HG02870 (cell line): ENCODE data around the gene CPZ.
"Not testable (repeated sequence)": the region's sequence is repeated elsewhere in the genome, so short reads cannot be mapped to it uniquely, and the experiment has no call there.

Experiments
- ATAC-seq: cut with Tn5 transposase; IDR thresholded peaks from one replicate; pipeline ENCODE4 v1.9.1; 2021; ENCODE audit warnings: mild to moderate bottlenecking, moderate library complexity; ENCODE audit not compliant: unreplicated experiment

CPZ gene

DNA sequence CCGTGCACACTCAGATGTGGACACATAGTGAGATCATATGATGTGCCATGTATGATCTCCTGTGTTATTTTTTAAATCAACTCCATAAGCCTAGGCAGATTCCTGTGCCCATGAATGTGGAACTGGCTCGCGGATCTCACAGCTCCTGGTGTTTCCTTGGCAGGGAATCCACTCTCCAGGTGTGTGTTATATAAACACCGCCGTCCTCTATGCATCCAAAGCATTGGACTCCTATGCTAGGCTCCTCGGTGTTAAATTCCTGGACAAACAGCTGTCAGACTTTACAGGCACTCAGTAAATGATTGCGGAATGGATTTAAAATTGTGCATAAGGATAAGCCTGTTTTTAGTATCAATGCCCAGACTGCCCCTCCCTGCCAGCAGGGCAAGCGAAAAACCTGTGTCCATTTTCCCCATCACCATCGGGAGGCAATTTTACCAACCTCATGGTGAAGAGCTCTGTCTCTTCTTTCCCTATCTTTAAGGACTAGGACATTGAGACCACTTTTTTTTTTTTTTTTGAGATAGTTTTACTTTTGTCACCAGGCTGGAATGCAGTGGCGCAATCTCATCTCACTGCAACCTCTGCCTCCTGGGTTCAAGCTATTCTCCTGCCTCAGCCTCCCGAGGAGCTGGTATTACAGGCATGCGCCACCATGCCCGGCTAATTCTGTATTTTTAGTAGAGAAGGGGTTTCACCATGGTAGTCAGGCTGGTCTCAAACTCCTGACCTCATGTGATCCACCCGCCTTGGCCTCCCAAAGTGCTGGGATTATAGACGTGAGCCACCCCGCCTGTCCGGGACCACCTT, 36.0 kb upstream of the CPZ start:
- ATAC-seq, result no peak

- ATAC-seq, result no peak
Observed at GRCh38 chr4:8557151-8558076, 35.2 kb upstream of the CPZ start.

DNA sequence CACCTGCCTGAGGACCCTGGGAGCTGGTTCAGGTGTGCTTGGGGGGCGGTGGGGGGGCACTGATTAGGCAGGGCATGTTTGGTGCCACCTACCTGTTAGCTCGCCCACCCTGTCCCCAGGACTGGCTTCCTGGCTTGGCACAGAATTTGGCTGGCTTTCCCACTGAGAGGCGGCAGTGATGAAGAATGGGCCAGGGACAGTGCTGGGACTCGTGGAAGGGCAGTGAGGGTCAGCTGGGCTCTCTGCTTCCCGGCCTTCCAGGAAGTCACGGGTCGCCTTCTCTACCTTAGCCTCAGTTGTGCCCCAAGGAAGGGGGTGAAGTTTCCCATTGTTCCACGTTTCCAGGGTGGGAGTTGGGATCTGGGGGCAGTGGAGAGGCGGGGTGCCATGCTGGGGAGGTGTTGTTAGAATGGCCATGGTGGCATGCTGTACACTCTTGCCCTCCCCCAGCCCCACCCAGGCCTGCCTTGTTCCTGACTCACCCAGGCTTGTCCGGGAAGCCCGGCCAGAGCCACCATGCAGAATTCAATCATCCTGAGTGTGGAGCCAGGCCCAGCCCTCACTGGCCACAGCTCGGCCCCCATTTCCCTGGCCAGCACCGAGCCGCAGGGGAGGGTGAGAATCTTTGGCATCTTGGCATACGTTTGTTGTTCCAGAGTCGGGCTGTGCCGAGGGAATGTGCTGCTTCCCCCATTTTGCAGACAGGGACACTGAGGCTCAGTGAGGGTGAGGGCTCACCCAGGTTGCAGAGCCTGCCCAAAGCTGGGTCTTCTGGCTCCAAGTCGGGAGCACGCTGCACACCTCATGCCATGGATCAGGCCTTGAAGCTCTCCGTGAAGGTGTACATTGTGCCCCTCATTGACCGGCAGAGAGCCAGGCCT, 34.2 kb upstream of the CPZ start:
- ATAC-seq, result no peak

DNA sequence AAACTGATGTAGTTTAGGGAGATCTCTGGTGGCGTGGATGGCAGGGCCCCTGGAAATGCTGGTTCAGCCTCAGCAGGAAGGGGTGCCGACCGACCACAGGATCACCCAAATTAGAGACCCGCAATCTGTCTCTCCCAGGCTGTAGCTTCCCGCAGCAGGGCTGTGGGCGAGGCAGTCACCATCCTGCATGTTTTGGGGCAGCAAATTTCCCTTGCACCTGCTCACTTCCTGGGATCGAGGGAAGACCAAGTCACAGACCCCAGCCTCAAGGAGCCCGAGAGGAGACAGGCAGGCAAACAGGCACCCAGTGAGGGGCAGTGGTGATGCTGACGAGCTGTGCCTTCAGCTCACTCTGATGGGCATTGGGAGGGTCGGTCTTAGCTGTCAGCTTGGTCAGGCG, 33.6 kb upstream of the CPZ start:
- no peak for ATAC-seq

GRCh38 chr4:8559524-8560264, 32.9 kb upstream of the CPZ start:
- no peak for ATAC-seq

GRCh38 chr4:8560265-8561047, 32.1 kb upstream of the CPZ start:
- ATAC-seq, result no peak

GRCh38 chr4:8564595-8564994, 28.0 kb upstream of the CPZ start:
- ATAC-seq, result no peak

DNA sequence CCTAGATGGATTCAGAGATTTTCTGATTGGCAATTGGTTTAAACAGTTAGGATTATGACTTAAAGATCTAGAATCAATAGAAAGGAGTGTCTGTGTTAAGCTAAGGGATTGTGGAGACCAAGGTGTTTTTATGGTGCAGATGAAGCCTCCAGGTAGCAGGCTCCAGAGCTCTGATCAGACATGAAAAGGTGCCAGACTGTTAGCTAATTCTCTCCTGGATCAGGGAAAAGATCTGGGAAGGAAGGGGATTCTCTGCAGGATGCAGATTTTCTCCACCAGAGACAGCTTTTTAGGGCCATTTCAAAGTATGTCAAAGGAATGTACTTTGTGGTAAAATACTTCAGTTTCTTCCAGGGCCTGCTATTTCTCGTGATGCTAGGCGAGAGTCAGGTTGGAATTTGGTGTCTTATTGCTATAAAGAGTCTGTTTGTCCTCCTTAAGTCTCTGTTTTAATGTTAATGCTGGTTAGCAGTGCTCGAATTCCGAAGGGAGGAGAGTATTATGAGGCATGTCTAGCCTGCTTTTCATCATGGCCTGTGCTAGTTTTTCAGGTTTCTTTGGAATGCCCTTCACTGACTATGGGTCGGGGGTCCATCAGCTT, 24.4 kb upstream of the CPZ start:
- ATAC-seq, result no peak

DNA sequence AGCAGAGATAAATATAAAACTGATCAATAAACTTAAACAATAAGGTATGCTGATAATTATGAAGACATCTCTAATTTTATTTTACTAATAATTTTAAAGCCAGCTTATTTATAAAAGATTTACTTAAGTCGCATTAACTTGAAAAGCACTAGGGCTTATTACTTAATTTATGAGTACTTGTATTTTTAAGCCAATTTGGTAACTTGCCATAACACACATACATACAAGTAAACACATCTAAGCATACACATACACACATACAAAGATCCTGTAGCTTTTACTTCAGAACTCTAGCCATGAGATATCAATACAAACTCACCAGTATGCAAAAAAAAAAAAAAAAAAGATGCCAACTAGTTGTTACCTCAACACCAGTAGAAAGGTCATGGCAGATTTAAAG, 22.4 kb upstream of the CPZ start:
- ATAC-seq, result no peak

DNA sequence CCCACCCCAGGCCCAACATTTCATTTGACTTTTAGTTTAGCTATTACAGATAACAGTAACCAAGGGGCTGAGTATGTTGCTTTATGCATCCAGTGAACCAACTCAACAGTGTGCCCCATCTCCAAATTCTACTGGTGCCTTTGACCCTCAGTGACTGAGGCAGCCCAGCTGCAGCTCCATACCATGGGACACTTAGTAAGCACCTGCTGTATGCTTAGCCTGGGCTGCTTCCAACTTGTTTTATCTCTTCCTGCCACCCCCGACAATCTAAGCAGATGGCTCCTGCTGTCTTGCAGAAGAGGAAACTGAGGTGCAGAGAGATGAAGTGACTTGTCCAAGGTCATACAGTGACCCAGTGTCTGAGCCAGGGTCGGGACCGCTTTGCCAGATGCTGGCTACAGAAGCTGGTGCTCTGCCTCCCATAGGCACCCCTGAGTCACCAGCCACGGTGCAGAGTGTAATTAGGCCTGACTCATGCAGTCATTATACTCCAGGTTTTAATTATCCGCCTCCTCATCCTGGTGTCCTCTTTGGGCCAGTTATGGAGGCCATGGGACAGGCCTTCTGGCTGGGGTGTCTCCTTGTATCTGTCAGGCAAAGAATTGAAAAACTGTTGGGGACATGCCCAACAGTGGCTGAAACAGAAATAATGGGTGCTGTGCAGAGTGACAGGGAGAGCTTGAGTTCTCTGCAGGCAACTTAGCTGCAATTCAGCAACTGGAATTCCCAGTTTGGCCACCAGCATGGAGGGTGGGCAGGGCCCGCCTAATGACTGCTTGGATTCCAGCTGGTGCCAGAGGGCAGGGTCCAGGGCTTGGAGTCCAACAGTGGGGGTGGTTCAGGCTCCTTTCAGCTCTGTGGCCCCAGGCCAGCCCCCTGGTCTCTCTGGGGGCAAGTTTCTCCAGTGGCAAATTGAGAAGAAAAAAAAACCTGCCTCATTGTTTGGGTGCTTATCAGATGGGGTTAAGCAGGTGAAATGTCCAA, 20.6 kb upstream of the CPZ start:
- ATAC-seq, result no peak

GRCh38 chr4:8573266-8573665, 19.3 kb upstream of the CPZ start:
- no peak for ATAC-seq

- no peak for ATAC-seq
Observed at GRCh38 chr4:8574796-8575370, 17.7 kb upstream of the CPZ start.

DNA sequence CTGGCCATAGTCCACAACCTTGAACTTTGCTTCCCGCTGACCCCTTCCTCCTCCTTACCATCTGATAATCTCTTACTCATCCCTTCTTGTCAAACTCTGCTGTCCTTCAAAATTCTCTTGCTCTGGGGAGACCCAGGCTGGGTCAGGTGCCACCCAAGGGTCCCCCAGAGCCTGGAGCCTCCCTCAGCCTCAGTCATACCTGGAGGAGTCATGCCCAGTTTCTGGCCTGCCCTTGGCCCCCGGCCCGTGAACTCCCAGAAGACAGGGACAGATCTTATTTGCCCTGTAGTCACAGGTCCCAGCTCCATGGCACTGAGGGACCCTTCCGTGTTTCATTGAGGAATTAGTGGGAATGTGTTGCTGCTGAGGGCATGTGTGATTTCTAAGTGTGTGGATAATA, 17.1 kb upstream of the CPZ start:
- ATAC-seq, result no peak

DNA sequence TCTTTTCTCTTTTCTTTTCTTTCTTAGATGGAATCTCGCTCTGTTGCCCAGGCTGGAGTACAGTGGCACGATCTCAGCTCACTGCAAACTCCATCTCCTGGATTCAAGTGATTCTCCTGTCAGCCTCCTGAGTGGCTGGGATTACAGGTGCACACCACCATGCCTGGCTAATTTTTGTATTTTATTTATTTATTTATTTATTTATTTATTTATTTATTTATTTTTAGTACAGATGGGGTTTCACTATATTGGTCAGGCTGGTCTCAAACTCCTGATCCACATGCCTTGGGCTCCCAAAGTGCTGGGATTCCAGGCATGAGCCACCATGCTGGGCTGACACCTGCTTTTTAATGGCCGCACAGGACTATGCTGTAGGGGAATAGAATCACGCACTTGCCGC, 16.0 kb upstream of the CPZ start:
- ATAC-seq, result not testable (repeated sequence)

DNA sequence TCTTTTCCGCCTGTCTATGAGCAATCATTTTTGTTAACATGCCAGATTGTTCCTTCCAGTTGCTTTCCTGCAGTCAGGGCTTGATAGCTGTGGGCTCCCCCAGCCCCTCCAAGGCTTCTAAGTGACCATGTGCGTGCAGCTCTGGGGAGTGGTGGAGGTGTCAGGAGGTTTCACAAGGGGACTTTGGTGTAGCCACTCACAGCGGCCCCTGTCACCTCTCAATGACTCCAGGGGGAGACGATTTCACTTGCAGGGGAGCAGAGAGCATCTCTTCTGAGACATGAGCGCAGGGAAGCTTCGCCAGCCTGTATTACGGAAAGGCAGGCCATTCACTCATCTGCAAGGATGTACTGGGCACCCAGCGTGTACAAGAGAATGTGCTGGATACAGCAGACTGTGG, 15.5 kb upstream of the CPZ start:
- no peak for ATAC-seq

GRCh38 chr4:8577972-8578371, 14.6 kb upstream of the CPZ start:
- ATAC-seq, result no peak

- no peak for ATAC-seq
Observed at GRCh38 chr4:8578717-8579116, 13.8 kb upstream of the CPZ start.
